G401 (cell line): ENCODE measurements around the gene EPB41L4B. TPM values are rescaled to one million over a fixed set of nuclear protein-coding genes. Genes with fewer than 3 reads are reported as not detected.

Experiments
- DNase-seq: peaks from one replicate; pipeline ENCODE4 v3.0.0-alpha.2; 2015; ENCODE audit warnings: low spot score
- in situ Hi-C: cut with HindIII; loops from 2 replicates; pipeline ENCODE4 v1.10.0; 2016; ENCODE audit warnings: low sequenced_read_pairs, mixed read lengths
- total RNA-seq: library from RNA; depleted of rRNA; stranded (reverse); fragments of >200 nt; shearing (Covaris generic); gene quantifications from 2 replicates; pipeline ENCODE4 v1.2.3, GENCODE V29; 2014

Gene EPB41L4B
- total RNA-seq, 1 experiment from 2014 or later = 6.5 TPM

DNA sequence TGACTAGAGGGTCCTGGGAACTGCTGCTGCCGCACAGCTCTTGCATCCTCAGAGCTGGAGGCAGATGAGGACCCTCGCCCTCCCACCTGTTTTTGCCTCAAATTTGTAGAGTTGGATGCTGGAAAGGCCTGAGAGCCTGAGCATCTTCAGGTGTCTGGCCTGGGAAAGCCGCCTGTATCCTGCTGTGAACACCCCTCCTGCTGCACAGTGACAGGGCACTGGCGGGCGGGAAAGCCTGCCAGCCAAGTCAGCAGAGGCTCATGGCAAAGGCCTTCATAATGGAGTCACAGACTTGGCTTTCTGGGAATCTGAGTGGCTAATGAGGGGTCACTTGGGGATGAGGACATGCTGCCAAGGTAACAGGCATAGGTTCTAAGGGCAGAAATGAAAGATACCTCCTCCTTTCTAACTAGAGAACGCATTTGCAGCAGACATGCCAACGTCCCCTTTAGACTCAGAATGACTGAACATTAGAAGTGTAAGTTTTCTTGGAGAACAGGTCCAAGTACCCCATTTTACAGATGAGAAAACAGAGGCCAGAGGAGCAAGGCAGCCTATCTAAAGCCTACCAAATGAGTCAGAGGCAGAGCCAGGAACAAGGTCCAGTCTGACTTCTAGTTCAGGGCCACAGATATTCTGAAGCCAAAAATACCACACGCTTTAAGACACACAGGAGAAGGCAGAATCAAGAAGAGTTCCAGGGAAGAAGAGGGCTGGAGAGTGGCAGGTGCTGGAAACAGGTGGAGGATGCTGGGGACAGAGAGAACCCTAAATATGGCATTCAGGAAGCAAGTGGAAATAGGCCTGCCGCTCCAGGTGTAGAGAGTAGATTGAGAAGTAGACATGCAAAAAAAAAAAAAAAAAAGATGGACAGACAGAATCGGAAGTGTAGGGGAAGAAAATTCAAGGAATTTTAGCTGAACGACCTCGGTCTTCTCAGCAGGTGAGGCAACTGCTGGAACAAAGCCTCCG is 44.1 kb downstream of the EPB41L4B start:
- peak; percentile 76 for DNase-seq
- in situ Hi-C loops = no loop called here

DNA sequence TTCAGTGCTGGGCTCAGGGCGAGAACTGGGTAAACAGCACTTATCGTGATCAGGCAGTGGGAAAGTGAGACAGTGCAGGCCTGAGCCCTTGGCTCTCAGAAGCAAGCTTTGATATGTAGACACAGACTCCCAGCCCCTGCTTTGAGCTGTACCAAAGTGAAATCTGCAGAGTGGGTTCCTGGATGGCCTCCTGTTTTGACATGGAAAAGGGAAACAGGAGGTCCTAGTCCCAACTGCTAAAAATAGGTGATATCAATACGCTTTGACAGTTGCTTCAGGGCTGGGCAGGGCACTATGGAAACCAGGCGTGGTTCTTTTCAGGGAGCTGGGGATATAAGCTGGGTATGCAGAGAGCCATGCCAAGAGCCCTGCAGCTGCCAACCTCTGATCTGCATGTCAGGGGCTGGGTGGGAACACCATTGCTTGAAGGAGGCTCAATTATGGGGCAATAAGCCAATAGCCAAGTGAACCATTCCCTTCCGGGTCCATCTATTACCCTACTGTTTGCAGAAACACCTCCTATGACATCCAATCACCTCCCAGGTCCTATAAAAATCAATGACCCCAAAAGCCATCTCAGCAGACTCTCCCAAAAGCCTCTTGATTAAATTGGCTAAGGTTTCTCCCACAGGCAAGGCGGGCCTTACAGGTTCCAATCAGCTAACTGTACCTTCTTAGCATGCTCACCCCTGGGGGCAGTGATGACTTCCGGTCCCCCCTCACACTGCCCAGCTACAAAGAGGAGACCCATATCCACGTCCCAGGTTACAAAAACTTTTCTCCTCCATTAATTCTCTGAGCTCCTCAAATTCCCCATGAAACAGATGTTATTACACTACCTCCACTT is 45.8 kb downstream of the EPB41L4B start:
- in situ Hi-C loops = no loop called here

DNA sequence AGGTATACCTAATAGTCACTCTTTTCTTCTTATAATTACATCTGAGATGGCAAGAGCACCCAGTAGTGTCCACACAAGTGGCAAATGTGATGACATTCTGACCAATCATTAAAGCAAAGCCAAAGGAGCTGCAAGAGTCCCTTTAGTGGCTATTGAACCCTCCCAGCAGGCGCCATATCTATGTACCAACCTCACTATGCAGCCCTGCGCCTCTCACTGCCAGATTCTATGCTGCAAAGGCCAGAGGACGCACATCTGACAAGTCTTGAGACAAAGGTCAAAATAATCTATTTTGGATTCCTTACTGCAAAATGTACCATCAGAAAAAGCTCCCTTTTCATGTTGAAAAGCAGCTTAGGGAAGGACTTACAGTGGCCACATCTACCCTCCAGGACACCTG is 47.0 kb downstream of the EPB41L4B start:
- in situ Hi-C loops = no loop called here
- no peak for DNase-seq

More for the DNA sequence above, 45.8 kb downstream of the EPB41L4B start:
- DNase-seq = no peak

DNA sequence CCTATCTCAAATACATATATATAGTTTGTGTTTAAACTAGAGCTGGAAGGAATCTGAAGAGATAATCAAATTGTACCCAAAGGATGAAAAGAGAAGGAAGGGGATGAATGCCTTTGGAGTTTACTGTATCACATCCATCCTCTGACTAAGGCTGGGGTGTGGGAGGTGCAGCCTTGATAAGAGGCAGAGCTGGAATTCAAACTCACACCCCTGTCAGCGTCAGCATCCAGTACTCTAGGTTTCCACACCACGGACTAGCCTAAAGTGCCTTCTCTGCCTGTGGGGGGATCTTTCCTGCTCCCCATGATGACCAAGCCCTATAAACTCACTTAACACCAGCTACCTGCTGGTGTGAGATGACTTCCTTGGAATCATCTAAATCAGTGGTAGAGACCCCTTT is 48.1 kb downstream of the EPB41L4B start:
- DNase-seq = no peak
- in situ Hi-C loops = no loop called here

DNA sequence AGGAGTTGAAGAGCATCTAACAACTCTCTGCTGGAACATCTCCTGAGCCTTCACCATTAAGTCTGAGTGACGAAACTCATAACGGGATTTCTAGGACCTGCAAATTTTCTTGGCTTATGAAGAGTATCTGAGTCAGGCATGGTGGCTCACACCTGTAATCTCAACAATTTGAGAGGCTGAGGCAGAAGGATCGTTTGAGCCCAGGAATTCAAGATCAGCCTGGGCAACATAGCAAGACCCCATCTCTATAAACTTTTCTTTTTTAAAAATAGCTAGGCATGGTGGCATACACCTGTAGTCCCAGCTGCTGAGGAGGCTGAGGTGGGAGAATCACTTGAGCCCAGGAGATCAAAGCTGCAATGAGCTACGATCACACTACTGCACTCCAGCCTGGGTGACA is 48.8 kb downstream of the EPB41L4B start:
- no peak for DNase-seq
- in situ Hi-C loops = no loop called here

DNA sequence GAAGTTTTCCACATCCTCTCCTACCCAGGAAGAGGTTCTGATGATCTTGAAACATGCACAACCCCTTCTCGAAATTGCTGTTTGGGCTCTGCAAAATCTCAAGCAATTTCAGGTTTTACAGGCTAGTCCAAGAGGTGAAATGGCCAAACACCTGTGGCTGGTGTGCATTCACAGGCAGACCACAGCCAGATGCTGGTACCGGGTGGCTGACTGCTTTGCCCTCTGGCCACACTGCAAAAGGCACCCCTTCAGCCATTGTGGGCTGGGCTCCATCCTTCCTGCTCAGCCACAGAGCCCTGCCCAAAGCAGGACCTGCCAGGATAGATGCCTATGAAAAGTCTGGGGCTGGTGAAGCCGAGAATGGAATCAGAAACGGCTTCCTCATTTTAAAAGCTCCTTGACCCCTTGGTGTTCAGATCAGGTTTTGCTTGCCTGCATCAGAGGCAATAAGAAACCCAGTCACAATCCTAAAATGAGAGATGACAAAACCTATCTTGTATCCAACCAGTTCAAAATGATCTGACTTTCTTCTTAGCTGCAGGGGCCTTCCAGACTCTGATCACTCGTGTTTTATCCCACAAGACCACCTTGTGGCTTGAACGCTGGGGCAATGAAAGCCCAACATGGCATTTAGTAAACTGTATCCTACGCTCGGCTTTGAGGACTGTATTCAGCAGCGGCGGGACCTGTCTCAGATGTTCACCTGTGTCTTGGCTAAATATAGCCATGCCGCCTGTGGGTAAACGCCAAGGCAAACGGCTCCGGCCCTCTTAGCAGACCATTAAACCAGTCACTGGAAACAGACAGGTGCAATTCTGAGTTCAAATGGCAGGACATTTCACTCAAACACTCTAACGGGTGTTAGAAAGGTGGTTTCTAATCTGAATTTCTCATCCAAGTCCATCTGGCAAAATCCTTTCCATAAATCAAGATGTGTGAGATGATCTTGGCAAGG is 49.6 kb downstream of the EPB41L4B start:
- DNase-seq = peak; percentile 38

DNA sequence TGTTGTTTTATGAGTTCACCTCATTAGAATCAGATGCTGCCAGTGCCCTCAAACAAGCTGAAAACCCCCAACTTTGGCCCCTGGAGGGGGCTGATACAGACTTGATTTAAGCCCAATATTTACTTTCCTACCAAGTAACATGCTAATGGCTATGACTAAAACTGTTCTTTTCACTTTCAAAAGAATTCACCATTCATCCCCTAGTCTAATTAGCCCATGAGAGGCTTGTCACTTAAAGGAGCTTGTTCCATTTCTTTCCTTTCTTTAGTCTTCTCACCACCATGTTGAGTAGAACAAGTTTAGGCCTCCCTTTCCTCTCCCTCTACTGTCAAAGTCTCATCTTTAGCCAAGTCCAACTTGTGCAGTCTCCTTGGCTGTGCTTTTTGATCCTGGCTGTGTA is 50.4 kb downstream of the EPB41L4B start:
- DNase-seq = no peak
- in situ Hi-C loops = no loop called here

More for the DNA sequence above, 49.6 kb downstream of the EPB41L4B start:
- in situ Hi-C loops = no loop called here

DNA sequence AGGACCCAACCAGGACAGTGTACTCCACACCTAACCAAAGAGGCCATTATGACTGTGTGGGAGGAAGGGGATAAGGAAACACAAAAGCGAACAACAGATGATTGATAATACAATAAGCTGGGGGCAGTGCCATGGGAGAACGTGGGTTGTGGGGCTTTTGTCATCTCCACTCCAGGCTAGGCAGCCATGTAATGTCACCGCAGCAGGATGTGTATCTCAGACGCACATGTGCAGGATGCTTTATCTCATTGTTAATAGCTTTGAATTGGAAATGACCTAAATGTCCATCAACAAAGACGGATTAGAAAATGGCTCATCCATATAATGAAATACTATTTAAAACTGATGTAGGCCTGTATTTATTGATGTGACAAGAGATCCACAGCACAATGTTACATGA is 51.0 kb downstream of the EPB41L4B start:
- no peak for DNase-seq
- in situ Hi-C loops = no loop called here

DNA sequence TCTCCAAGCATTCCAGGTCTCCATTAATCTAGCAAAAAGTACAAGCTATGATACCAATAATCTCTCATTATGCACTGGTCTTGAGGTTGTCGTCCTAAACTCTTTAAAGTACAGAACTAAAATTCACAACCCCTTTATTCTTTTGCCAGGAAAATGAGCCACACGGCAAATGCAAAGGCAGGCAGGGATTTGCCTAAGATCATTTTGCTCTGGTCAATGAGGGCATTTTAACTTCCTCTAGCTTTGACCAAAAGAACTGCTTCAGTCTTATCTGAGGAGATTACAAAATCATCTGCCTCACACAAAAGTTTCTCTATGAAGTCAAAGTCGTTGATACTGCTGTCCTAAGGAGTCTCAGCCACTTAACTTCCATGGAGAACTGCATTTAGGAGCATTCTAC is 51.8 kb downstream of the EPB41L4B start:
- in situ Hi-C loops = no loop called here
- no peak for DNase-seq

DNA sequence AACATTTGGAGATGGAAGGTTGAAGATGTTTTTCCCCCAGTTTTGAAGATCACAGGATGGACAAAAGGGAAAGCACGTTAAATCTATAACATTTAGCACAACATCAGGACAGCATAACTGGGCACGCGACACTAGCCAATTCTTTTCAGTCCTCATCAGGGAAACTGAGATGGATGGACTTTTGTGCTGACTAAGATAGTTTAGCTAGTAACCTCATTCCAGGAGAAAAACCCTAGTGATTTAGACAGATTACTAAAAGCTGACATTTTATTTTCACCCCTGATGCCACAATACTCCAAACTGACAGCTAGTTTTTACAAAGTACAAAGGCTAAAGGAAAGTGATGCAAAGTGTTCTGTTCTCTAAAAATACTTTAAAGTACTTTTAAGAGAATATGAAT is 53.3 kb downstream of the EPB41L4B start:
- in situ Hi-C loops = no loop called here
- no peak for DNase-seq

DNA sequence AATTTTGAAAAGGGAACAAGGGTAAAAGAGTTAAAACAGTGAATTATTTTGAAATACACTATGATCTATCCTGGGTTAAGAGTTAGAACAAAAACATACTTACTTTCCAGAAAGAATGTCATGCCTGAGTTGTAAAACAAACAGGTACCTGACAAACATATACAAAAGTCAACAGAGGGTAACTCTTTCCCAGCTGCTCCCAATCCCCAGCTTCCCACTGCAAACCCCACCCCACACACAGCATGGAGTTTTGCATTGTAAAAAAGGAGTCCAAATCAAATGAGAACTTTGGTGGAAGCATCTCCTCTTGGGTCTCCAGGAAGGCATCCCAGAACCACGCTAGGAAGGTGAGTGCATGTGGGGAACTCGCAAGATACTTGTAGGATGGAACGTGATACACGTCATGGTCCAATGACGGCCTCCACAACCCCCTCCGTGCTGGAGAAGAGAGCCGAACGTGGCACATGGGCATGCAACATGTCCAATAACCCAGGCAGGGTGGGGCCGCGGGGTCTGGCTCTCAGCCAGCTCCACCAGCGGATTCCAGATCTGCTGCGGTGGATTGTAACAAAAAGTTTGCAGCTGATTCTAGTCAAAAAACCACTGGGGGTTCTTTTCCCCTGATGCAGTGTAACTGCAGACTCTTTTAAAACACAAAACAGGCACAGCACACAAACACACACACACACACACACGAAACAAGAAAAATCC is 55.8 kb downstream of the EPB41L4B start:
- DNase-seq = no peak
- in situ Hi-C loops = no loop called here

DNA sequence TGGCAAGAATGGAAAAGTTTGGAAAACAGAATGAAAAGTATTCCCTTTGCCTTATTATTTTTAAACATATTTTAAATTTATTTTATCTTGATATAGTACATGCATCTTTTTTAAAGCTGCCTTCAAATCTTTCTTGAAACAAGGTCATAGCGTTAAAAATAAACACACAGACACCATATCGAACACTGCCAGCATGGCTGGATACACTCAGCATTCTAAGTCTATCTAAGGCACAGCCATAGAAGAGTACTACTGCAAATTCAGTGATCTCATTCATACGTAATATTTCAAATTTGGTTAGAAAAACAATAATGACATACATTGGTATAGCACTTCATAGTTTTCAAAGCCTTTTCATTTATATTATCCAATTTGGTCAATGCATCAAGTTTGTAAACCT is 57.5 kb downstream of the EPB41L4B start:
- no peak for DNase-seq
- in situ Hi-C loops = no loop called here

DNA sequence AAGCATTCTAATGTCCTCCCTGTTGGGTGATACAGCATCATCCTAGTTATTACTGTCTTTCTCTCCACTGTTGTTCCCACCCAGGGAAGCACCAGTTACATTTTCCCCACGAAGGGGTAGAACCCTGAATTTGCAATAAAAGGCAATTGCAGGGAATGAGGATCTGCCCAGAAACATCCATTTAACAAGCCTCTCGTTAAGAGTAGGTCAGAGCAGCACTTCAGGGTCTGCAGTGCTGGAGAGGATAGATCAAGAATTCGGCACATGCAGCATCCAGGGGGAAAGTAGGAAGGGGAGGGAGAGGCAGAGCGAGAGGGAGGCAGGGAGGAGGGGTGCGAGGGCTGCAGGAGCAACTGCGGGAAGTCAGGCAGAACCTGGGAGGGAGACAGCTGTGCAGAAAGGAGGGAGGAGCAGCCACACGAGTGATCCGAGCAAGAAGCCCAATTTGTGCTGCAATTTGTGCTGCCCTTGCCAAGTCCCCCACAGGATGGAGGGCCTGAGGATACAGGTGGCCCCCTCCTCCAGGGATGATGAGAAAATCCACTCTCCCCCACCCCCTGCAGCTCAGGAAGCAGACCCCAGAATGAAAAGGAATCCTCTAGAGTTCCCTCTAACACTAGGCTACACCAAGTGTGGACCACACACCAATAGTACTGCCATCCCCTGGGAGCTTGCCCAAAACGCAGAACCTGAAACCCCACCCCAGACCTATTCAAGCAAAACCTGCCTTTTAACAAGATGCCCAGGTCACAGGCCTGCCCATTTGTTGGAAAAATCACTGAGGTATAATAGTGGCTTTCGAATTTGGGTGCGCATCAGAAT is 62.2 kb downstream of the EPB41L4B start:
- in situ Hi-C loops = no loop called here
- DNase-seq = no peak

DNA sequence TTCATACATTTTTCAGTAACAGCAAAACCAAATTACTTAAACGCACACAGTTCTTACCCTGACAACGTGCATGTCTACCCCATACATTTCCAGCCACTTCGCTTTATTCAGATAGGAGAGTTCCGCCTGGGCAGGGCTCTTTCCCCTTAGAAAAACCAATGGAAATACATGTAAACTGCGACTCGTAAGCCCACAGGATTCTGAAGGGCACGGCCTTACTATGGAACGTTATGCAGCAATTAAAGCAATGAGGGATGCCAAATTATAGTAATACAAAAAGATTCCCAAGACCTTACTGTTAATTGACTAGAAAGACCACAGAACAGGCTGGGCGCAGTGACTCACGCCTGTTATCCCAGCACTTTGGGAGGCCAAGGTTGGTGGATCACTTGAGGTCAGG is 64.5 kb downstream of the EPB41L4B start:
- in situ Hi-C loops = no loop called here
- DNase-seq = no peak

DNA sequence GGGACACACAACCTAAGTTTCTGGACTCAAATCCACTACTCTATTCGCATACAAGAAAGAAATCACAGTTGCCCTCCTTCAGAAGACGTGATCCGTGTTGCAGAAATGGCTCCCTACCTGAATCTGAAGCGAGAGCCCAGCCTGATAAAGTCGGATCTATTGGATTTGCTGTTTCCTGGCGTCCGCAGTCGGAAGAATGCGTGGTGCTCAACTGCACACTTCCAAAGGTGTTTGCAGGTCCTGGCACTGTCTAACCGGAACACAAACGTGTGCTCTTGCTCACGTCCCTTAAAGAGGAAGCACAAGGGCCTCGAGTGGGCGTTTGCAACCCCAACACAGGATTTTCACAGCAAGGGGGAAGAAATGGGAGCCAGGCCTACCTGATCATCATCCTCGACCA is 65.5 kb downstream of the EPB41L4B start:
- in situ Hi-C loops = no loop called here
- no peak for DNase-seq

DNA sequence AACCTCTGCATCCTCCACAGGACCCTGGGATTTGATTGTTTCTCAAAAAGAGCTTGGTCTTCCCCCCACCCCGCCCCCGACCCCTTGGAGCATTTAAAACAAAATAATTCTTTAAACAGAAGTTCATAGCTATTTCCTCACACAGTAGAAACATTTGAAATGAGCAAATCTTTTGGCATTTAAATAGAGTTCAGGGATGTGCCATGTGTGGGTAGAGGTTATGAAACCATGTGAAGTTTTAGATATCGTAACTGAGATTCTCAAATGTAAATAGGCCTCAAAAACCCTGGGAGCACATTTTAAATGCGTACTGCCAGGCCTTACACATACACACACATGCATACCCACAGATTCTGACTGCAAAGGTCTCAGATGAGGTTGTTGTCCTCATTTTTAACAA is 66.5 kb downstream of the EPB41L4B start:
- in situ Hi-C loops = no loop called here
- no peak for DNase-seq

DNA sequence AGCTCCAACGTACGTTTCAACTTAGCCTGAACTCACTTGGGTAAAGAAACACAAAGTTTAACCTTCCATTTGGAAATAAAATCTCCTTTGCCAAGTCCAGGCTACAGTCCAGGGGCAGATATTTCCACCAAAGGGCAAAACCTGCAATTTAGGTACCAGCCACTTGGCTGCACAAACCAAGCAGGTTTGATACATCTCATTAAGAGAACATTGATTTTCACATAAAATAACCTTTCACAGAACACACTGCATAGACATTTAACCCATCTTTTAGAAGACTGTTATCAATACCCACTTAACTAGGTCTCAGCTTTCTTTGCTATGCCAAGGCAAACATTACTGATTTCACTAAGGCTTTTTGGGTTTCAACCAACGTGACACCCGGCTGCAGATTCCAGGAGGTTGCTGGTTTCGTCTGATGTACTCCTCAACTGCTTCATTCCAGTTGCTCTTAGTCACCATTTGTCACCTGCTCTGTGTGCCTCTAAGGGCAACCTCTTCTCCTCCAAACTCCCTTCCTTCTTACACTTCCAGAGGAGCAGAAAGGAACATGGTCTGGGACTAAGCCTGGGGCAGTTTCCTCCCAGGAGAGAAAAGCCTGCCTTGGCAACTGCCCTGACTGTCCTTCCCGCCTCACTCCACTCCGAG is 67.1 kb downstream of the EPB41L4B start:
- DNase-seq = no peak
- in situ Hi-C loops = no loop called here
